Breast epithelium (tissue), 3 donors: ENCODE data around the gene LYRM9.

Experiments
- POLR2AphosphoS5 ChIP-seq, 3 donors: sonication (generic); formaldehyde crosslinking; IDR thresholded peaks; one replicate each; pipeline ENCODE4 v1.6.1; 2017; ENCODE audit warnings: antibody characterized with exemption in 3 of 3
- TF ChIP-seq, protein P1 (sequence below), 3 donors: fragments of 450-650 bp; IDR thresholded peaks; one replicate each; pipeline ENCODE4 v1.5.1; 2016 to 2017; ENCODE audit warnings: antibody characterized with exemption in 3 of 3, mild to moderate bottlenecking in 3 of 3, moderate library complexity in 3 of 3

DNA sequence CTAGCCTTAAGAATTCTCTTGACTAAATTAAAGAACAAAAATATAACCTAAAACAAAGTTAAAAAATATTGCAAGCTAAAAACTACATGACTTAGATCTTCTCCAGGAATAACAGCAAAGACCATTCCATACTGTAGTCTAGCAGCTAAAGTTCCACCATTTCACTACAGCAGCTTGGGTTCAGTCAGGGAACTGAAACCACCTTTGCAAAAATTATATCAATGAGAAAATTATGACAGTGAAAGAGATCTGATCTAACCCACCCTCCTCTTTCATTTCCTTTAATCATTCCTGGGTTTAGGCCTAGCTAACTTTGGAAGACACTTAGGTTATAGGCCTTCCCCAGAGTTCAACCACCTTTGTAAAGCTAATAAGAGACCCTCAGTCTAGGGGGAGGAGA is 56.5 kb downstream of the LYRM9 start:
- TF ChIP-seq, protein P1, sequence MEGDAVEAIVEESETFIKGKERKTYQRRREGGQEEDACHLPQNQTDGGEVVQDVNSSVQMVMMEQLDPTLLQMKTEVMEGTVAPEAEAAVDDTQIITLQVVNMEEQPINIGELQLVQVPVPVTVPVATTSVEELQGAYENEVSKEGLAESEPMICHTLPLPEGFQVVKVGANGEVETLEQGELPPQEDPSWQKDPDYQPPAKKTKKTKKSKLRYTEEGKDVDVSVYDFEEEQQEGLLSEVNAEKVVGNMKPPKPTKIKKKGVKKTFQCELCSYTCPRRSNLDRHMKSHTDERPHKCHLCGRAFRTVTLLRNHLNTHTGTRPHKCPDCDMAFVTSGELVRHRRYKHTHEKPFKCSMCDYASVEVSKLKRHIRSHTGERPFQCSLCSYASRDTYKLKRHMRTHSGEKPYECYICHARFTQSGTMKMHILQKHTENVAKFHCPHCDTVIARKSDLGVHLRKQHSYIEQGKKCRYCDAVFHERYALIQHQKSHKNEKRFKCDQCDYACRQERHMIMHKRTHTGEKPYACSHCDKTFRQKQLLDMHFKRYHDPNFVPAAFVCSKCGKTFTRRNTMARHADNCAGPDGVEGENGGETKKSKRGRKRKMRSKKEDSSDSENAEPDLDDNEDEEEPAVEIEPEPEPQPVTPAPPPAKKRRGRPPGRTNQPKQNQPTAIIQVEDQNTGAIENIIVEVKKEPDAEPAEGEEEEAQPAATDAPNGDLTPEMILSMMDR (IDR thresholded peaks at IDR 0.05): no peak
- no peak for TF ChIP-seq POLR2AphosphoS5 (IDR thresholded peaks at IDR 0.05)
